Measurements from ENCODE around the gene ATP9A. TPM values are rescaled to one million over a fixed set of nuclear protein-coding genes. Genes with fewer than 3 reads are reported as not detected.

The ATP9A gene
- total and polyA plus RNA-seq, 2 donors (not counting 3 experiments of a cell fraction or from before 2014, with no cell fraction given) = 20.9 to 41.5 TPM

- TF ChIP-seq GATA2 (IDR thresholded peaks at IDR 0.05; ENCODE audit: insufficient read depth, insufficient read length, low read depth, low read length) = no peak
- TF ChIP-seq POLR2AphosphoS5 (IDR thresholded peaks at IDR 0.05; ENCODE audit: insufficient read depth, low read depth, low read length) = no peak
- TF ChIP-seq FOS (IDR thresholded peaks at IDR 0.05; ENCODE audit: borderline replicate concordance, insufficient read depth, low read length) = no peak
- no peak for TF ChIP-seq EZH2 (IDR thresholded peaks at IDR 0.05; ENCODE audit: borderline replicate concordance, low read depth, low read length, severe bottlenecking)
- TF ChIP-seq CTCF (IDR thresholded peaks at IDR 0.05; ENCODE audit: extremely low read depth in 1 of 2, insufficient read depth in 1 of 2, low read depth in 1 of 2, low read length in 2 of 2) = no peak
- TF ChIP-seq MYC (IDR thresholded peaks at IDR 0.05; ENCODE audit: low read depth, low read length) = no peak
- TF ChIP-seq JUN (IDR thresholded peaks at IDR 0.05; ENCODE audit: borderline replicate concordance, insufficient read depth, insufficient read length, low read depth) = no peak
- no peak for TF ChIP-seq MAX (IDR thresholded peaks at IDR 0.05; ENCODE audit: insufficient read depth, insufficient read length)
- no peak for TF ChIP-seq POLR2A (IDR thresholded peaks at IDR 0.05; ENCODE audit: low read depth, low read length)
- dilution Hi-C loops (cut with MboI; ENCODE audit: extremely low pct_ligation_motif_present, low sequenced_read_pairs) (loop anchor here (25.0 kb wide), 1 partner anchor 176 kb away; no protein-coding TSS in a partner anchor), intact Hi-C loops (cut with micrococcal nuclease) (no loop called here)
- H3K36me3 ChIP-seq (ENCODE audit: control insufficient read depth in 2 of 2, extremely low read depth in 1 of 2, insufficient read depth in 2 of 2, low read length in 2 of 2) = no peaks in the 10 kb centered on the region
- no peak overlapping the region for H2AFZ ChIP-seq (ENCODE audit: low read depth, low read length)
- no peaks in the 10 kb centered on the region for H3K9me3 ChIP-seq (replicated peaks; ENCODE audit: control insufficient read depth, insufficient read depth, low read length)
- DNase-seq (ENCODE audit: low read depth, low spot score) (no peak), FAIRE-seq (no peak)
- no peak overlapping the region for H3K4me3 ChIP-seq (replicated peaks in 1 of 3; ENCODE audit: insufficient read depth in 1 of 3, low read depth in 1 of 3, low read length in 3 of 3)
- H3K27me3 ChIP-seq (ENCODE audit: control insufficient read depth in 2 of 2, insufficient read depth in 2 of 2, low read length in 2 of 2) = no peaks in the 10 kb centered on the region
- no peaks in the 10 kb centered on the region for H4K20me1 ChIP-seq (replicated peaks; ENCODE audit: control insufficient read depth, extremely low read depth, insufficient read depth, low read length)
- no TSS peak for BruUV-seq (replicated peaks)
- H3K9ac ChIP-seq (replicated peaks; ENCODE audit: extremely low read depth, insufficient read depth, low read length) = no peak overlapping the region
- H3K4me2 ChIP-seq (ENCODE audit: insufficient read depth, low read length) = no peak overlapping the region
- H3K79me2 ChIP-seq (ENCODE audit: control insufficient read depth, insufficient read depth, low read length) = no peaks in the 10 kb centered on the region
- H3K27ac ChIP-seq (ENCODE audit: insufficient read depth, low read depth, low read length) = no peak overlapping the region
- H3K9me1 ChIP-seq (replicated peaks; ENCODE audit: control insufficient read depth, extremely low read depth, insufficient read depth, low read length) = no peaks in the 10 kb centered on the region
- no peaks in the 10 kb centered on the region for H3K4me1 ChIP-seq (ENCODE audit: control insufficient read depth, extremely low read depth, insufficient read depth, low read length)
- CTCF ChIA-PET = interaction anchor here (0.7 kb wide), 2 partner anchors 203 to 210 kb away, joined by 3 read pairs; no protein-coding TSS in a partner anchor
- POLR2A ChIA-PET = no interaction called here
Observed at GRCh38 chr20:51588762-51589161, 179.4 kb downstream of the ATP9A start.
